Stimulated activated naive CD8-positive, alpha-beta T cell treated with anti-CD3 and anti-CD28 coated beads, Interleukin-15, Interleukin-2, amounts not matched to agents 100 ng/mL and 50 ng/mL, for 24 hours (primary cell): ENCODE data around the gene COPS9.

Source experiments
- H3K27ac Mint-ChIP-seq: one replicate; pipeline ENCODE4 v1.8.0; 2021; ENCODE audit warnings: mild to moderate bottlenecking, mixed read lengths
- H3K27me3 Mint-ChIP-seq: one replicate; pipeline ENCODE4 v1.8.0; 2021; ENCODE audit warnings: mixed read lengths
- H3K36me3 Mint-ChIP-seq: one replicate; pipeline ENCODE4 v1.8.0; 2021; ENCODE audit warnings: low read depth, mixed read lengths
- H3K4me1 Mint-ChIP-seq: one replicate; pipeline ENCODE4 v1.8.0; 2021; ENCODE audit warnings: low read depth, mixed read lengths
- H3K4me3 Mint-ChIP-seq: one replicate; pipeline ENCODE4 v1.8.0; 2021; ENCODE audit warnings: mild to moderate bottlenecking, mixed read lengths
- H3K9me3 Mint-ChIP-seq: one replicate; pipeline ENCODE4 v1.8.0; 2021; ENCODE audit warnings: mixed read lengths

Gene COPS9

DNA sequence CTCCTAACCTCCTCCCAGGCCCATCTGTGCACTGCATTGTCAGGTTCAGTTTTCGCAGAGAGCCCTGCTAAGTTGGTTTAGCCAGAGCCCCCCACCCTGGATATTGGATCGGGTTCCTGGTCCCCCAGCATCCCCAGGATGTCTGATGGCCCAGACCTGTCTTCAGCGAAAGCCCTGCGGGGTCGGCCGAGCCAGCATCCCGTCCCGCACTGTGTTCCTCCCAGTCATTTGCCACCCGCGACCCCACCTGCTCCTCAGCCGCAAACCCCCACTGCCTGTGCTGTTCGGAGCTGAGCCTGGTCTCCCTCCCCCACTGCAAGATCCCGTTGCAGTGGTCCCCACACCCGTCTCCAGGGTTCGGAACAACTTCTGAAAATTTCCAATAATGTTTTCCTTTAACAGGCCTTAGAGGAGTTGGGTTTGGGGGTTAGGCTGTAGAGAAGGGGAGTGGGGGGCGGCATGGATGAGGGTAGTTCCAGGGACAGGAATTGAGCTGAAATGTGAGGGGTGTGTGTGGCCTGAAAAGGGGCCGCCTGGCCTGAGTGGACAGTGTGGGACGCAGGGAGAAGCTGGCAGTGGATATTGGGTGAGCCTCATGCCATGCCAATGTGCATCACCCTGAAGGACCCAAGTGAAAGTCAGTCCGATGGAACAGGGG lies 1.6 kb upstream of the COPS9 start:
- Mint-ChIP-seq H3K9me3 (no peaks in the 10 kb centered on the region), H3K27ac (no peak overlapping the region)

DNA sequence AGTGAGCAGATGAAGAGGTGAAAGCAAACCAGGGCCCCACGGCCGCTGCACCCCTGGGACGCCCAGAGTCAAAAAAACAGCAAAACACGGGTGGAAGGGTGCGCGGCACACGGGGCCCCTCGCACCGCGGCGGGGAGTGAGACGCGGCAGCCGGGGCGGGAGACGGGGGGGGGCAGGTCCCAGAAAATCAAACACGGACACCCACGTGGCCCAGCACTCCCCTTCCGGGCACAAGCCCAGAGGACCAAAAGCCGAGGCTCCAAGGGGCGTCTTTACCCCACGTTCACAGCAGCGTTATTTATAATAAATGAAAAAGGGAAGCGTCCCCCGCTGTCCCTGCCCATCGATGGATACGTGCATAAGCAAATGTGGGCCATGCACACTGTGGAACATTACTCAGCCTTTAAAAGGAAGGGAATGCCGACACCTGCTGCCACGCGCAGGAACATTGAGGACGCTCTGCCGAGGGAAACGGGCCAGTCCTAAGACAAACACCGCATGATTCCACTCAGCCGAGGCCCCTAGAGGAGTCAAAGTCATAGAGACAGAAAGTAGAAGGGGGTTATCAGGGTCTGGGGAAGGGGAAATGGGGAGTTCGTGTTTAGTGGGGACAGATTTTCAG lies 677 bp upstream of the COPS9 start:
- Mint-ChIP-seq H3K36me3 (peaks cover 26% of the 10 kb centered on the region), H3K4me1 (peaks cover 25% of the 10 kb centered on the region), H3K27me3 (no peaks in the 10 kb centered on the region), H3K4me3 (peak overlapping the region; percentile 95), H3K27ac (peak overlapping the region; percentile 81), H3K9me3 (no peaks in the 10 kb centered on the region)

More for the DNA sequence above, 1.6 kb upstream of the COPS9 start:
- Mint-ChIP-seq H3K36me3 (peaks cover 17% of the 10 kb centered on the region), H3K4me1 (peaks cover 25% of the 10 kb centered on the region), H3K4me3 (peak overlapping the region; percentile 5), H3K27me3 (no peaks in the 10 kb centered on the region)

DNA sequence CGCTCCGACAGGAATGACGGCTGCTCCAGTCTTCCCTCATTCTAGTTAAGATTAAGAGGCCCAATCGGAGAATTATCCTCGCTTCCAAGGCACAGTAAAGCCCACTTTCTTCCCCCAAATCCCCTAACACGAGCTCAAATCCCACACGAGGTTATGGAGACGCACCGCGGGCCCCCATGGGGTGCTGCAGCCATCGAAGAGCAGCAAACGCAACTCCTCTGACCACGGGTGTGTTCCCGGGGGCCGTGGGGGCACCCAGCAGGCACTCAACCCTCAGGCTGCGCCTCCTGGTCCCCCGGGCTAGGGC lies 446 bp downstream of the COPS9 start:
- Mint-ChIP-seq H3K9me3 (no peaks in the 10 kb centered on the region), H3K27me3 (no peaks in the 10 kb centered on the region), H3K4me1 (peaks cover 25% of the 10 kb centered on the region), H3K4me3 (peak overlapping the region; percentile 95), H3K27ac (peak overlapping the region; percentile 94), H3K36me3 (peaks cover 37% of the 10 kb centered on the region)

DNA sequence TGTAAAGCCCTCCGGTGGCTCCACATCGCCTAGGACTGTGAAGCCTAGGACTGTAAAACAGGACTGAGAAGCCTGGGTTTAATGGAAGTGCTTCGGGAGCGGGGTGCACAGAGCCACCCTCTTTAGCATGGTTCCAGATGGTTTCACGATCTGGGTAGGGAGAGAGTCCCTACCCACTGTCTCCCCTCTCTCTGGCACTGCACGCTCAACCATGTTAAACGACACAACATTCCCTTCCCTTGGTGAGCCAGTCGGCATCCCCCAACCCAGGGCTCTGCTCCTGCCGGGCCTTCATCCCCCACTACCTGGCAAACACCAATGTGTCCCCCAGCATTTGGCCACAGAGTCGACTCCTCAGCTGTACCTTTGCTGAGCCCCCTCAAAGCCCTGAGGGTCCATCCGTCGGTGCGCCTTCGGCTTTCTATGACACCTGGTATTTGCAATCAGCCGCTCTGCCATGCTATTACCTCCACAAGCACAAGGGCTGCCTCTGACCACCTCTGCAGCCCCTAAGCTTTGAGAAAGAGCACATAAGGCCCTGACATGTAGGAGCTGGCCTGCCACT lies 1.1 kb downstream of the COPS9 start:
- H3K27ac Mint-ChIP-seq: peak overlapping the region; percentile 94
- H3K4me3 Mint-ChIP-seq: peak overlapping the region; percentile 95
- peaks cover 43% of the 10 kb centered on the region for H3K36me3 Mint-ChIP-seq
- H3K4me1 Mint-ChIP-seq: peaks cover 25% of the 10 kb centered on the region
- H3K9me3 Mint-ChIP-seq: no peaks in the 10 kb centered on the region
- no peaks in the 10 kb centered on the region for H3K27me3 Mint-ChIP-seq

DNA sequence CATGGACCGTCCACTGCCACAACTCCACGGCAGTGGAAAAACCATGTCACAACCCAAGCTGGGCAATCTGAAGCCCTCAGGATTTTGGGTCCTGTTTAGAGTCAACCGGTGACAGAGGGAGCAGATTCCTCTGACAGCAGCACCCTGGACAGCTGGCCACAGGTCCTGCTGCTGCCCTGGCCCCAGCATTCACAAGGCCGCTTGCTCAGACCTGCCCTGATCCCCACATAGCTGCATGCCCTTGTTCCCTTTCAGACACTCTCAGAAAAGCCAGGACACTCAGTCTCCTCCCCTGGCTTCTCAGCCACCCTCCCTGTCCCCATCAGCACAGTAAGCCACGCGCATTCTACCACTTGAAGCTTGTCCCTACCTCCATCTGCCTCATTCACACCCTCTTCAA lies 1.6 kb downstream of the COPS9 start:
- Mint-ChIP-seq H3K4me1 (peaks cover 25% of the 10 kb centered on the region), H3K27ac (peak overlapping the region; percentile 94), H3K27me3 (no peaks in the 10 kb centered on the region), H3K36me3 (peaks cover 49% of the 10 kb centered on the region), H3K4me3 (peak overlapping the region; percentile 95), H3K9me3 (no peaks in the 10 kb centered on the region)

DNA sequence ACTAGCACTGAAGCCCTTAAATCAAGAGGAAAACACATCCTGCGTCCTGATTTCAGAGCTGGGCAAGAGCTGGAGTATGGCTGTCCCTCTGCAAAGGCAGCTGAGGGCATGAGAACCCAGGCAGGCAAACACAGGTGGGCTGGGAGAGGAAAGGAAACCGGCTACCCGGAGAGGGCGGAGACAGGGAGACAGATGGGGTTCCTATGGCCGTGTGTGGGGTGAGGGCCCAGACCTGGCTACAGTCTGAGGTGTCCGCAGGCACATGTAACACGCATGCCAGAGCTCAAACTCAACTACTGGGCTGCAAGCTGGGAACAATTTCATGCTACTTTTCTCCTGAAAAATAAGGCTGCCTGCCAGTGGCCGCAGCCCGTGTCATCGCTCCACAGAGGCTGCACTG lies 2.7 kb downstream of the COPS9 start:
- no peaks in the 10 kb centered on the region for H3K9me3 Mint-ChIP-seq
- peaks cover 25% of the 10 kb centered on the region for H3K4me1 Mint-ChIP-seq
- H3K27me3 Mint-ChIP-seq: no peaks in the 10 kb centered on the region
- H3K4me3 Mint-ChIP-seq: no peak overlapping the region
- H3K27ac Mint-ChIP-seq: no peak overlapping the region
- peaks cover 50% of the 10 kb centered on the region for H3K36me3 Mint-ChIP-seq

DNA sequence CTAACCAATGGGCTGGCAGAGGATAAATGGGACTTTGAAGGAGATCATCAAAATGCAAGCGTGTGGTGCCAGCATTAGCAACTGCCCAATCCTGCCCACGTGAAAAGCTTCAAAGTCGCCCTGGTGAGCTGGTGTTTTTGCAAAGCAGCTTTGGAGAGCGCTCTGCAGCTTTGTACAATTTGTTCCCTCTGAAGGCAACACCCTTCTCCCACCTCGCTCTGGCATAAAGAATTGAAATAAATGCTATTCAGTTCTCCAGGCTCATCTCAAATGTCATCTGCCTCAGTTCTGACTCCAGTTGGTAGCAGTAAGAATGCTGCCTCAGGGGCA lies 3.5 kb downstream of the COPS9 start:
- no peaks in the 10 kb centered on the region for H3K9me3 Mint-ChIP-seq
- H3K4me1 Mint-ChIP-seq: peaks cover 25% of the 10 kb centered on the region
- H3K27ac Mint-ChIP-seq: no peak overlapping the region
- H3K27me3 Mint-ChIP-seq: no peaks in the 10 kb centered on the region
- peaks cover 54% of the 10 kb centered on the region for H3K36me3 Mint-ChIP-seq
- no peak overlapping the region for H3K4me3 Mint-ChIP-seq

DNA sequence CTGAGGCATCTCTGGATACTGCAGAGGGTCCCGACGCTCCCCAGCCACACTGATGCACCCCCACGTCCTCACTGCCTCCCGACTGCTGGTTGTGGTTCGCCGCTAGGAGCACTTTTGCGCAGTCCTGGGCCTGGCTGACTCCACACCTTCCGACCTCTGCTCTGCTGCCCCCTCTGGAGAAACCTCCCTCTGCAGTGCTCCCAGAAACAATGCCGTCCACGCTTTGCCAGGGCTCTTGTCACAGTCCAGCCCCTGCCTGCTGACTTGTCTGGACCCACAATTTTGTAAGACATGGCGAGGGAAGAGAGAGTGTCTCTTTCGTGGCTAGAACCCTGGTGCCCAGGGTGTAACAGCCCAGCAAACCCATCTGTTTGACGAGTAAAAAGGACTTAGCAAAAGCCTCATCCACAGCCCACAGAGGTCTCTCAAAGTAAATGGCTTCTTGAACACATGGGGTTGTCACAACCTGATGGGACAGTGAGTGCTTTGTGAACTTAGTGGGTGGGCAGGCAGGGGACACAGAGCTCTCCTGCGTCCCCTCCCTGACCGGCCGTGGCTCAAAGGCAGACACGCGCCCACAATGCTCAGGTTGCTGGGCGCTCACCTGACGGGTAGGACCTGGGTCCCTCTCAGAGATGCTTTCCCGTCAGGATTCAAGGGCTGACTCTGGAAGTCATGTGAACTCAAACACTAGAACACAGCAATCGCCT lies 4.0 kb downstream of the COPS9 start:
- H3K4me3 Mint-ChIP-seq: no peak overlapping the region
- H3K9me3 Mint-ChIP-seq: no peaks in the 10 kb centered on the region
- H3K4me1 Mint-ChIP-seq: peaks cover 23% of the 10 kb centered on the region
- no peaks in the 10 kb centered on the region for H3K27me3 Mint-ChIP-seq
- no peak overlapping the region for H3K27ac Mint-ChIP-seq
- peaks cover 59% of the 10 kb centered on the region for H3K36me3 Mint-ChIP-seq

DNA sequence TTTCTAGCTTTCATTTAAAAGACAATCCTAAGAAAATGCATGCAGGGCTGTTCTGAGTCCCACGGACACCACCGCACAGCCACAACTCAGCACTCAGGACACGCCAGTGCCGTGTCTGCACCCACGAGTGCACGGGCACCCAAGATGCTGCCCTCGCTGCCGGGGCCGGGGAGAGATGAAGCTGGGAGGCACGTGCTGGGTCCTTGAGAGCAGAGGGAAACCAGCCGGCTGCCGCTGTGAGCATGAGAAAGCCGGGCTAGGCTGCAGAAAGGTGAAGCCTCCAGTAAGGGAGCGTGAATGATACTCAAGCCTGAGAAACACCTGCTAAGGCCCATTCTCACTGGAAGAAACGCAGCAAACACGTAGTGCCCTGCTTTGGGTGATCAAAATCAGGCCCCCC lies 4.8 kb downstream of the COPS9 start:
- H3K4me1 Mint-ChIP-seq: peaks cover 20% of the 10 kb centered on the region
- no peak overlapping the region for H3K4me3 Mint-ChIP-seq
- no peaks in the 10 kb centered on the region for H3K9me3 Mint-ChIP-seq
- no peak overlapping the region for H3K27ac Mint-ChIP-seq
- H3K27me3 Mint-ChIP-seq: no peaks in the 10 kb centered on the region
- H3K36me3 Mint-ChIP-seq: peaks cover 63% of the 10 kb centered on the region

DNA sequence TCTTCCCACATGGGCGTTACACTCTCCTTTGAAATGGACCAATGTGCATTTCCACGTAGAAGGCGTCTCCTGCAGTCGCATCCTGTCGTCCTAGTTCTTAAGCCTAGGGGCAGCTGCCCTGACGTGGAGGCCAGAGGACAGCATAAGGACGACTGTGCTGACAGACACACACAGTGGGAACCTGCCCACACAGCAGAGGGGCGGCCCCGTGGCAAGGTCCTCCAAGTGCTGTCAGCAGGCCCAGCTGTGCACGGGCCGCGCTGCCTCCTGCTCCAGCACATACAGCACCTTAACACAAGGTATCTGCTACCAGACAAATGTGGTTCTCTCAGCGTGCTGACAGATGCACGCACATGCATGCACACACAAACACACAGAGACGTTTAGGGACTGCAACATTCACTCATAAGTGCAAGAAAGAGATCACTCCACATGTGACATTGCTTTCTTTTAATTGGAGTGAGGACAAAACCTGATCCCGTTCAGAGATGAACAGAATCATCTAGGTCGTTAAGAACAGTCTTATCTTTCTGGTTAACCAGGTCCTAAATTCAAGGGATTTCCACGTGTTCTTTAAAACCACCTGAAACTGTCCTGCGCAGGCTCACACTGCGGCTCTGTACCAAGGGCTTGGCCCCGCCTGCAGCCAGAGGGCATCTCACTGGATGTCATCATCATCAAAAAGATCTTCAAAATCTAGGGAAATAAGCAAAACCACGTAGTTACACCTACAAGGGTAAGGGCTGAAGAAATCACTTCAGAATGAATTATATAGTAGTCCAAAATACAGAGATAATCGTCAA lies 5.5 kb downstream of the COPS9 start:
- peaks cover 69% of the 10 kb centered on the region for H3K36me3 Mint-ChIP-seq
- H3K4me3 Mint-ChIP-seq: no peak overlapping the region
- no peaks in the 10 kb centered on the region for H3K27me3 Mint-ChIP-seq
- no peak overlapping the region for H3K27ac Mint-ChIP-seq
- no peaks in the 10 kb centered on the region for H3K9me3 Mint-ChIP-seq
- peaks cover 19% of the 10 kb centered on the region for H3K4me1 Mint-ChIP-seq

DNA sequence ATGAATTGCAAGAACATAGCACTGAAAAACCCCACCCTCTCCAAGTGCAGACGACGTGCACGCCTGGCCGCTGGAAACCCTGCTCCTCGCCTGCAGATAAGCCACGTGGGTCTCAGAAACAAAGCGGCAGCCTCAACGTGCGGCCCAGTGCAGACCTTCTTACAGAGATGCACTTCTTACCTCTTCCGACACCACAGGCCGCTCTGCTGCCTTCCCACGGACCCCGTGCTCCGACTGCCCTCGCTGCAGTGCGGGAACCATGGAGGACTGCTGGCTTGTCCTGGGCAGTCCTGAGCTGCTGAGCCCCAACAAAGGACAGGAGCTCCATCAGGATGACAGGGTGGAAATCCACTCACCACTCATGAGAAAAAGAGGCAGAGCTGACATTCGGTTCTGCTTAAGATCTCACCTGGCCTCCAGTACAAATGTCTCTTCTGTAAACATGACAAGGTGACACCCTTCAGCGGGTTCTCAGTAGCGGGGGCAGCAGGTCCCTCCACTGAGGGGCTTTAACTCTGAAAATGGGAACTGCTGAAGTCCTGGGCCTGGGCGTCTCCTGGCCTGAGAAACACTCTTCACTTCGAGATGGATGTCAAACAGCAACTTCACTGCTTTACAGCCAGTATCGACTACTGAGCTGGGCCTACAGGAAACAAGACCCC lies 6.2 kb downstream of the COPS9 start:
- Mint-ChIP-seq H3K27me3 (no peaks in the 10 kb centered on the region), H3K27ac (no peak overlapping the region), H3K9me3 (no peaks in the 10 kb centered on the region), H3K4me1 (peaks cover 11% of the 10 kb centered on the region), H3K36me3 (peaks cover 70% of the 10 kb centered on the region), H3K4me3 (no peak overlapping the region)

DNA sequence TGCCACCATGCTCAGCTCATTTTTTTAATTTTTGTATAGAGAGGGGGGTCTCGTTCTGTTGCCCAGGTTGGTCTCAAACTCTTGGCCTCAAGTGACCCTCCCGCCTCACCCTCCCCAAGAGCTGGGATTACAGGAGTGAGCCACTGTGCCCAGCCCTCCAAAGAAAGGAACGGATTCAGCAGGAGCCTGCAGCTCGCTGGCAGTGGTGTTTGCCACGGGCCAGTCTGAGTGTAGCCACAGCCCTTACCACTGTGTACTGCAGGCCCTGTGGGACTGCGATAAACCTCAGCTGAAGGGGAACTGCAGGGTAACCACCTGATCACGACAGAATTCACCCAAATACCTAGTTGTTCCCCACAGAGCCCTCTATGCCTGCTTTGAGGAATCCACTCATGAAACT lies 6.8 kb downstream of the COPS9 start:
- Mint-ChIP-seq H3K36me3 (peaks cover 67% of the 10 kb centered on the region), H3K9me3 (no peaks in the 10 kb centered on the region), H3K4me3 (no peak overlapping the region)

DNA sequence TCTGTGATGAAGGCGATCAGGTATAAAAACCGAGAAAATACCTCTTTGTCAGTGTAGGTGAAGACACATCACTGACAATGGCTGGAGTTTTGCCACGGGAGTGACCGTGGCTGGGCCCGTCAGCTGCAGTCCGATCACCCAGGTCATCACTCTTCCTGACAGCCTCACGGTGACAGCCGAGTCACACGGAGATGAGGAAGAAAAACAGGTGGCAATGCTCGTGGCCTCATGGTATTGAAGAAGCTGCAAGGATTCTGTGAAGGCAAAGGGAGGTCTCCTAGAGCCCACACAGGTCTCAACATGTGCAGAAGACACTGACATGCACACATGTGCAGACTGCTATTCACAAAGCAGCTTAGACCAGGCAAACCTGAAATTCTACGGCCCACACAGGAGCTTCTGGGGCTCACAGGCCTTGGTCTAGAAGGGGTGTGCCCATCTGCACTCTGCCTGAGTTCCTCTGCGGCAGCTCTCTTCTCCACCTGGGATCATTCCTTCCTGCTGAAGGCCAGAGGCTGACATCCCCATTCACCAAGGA lies 7.4 kb downstream of the COPS9 start:
- no peak overlapping the region for H3K27ac Mint-ChIP-seq
- H3K9me3 Mint-ChIP-seq: no peaks in the 10 kb centered on the region
- no peaks in the 10 kb centered on the region for H3K4me1 Mint-ChIP-seq
- H3K4me3 Mint-ChIP-seq: no peak overlapping the region
- peaks cover 67% of the 10 kb centered on the region for H3K36me3 Mint-ChIP-seq
- no peaks in the 10 kb centered on the region for H3K27me3 Mint-ChIP-seq

More for the DNA sequence above, 6.8 kb downstream of the COPS9 start:
- H3K27me3 Mint-ChIP-seq: no peaks in the 10 kb centered on the region
- peaks cover 6% of the 10 kb centered on the region for H3K4me1 Mint-ChIP-seq
- H3K27ac Mint-ChIP-seq: no peak overlapping the region

DNA sequence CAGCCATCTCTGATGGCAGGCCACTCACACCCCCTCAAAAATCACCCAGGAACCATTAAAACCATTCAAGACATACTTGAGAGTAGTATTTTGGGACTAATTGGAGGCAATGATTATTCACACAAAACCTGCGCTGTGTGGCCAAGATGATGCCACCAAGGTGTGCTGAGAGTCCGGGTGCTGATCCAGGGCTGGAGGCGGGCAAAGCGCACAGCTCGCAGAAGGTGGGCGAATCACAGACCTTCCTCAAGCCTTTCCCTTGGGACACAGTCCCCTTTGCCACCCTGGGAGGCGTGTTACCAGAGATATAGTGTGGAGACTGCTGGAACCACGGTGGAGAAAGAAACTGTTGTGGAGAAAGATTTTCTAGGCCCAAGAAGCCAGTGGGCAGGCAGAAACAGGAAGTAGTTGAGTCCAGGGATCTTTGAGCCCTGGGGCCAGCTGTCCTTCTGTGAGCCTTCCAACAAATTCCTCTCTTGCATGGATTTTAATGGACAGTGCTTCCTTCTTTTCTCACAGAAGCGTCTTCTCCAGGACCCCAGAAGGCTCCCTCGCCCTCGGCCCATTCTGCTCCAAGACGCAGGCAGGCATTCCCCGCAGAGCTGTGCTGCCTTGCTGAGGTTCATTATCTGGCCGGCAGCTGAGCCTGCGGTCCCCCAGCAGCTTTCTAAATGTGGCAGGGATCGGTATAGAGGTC lies 8.0 kb downstream of the COPS9 start:
- no peak overlapping the region for H3K27ac Mint-ChIP-seq
- H3K36me3 Mint-ChIP-seq: peaks cover 63% of the 10 kb centered on the region
- no peak overlapping the region for H3K4me3 Mint-ChIP-seq
- H3K4me1 Mint-ChIP-seq: no peaks in the 10 kb centered on the region
- H3K27me3 Mint-ChIP-seq: no peaks in the 10 kb centered on the region
- H3K9me3 Mint-ChIP-seq: no peaks in the 10 kb centered on the region
